SJSA1 (cell line): ENCODE data around the gene AK9. TPM values are rescaled to one million over a fixed set of nuclear protein-coding genes. Genes with fewer than 3 reads are reported as not detected.

Experiments used
- DNase-seq, 2 experiments: peaks; one replicate each; pipeline ENCODE4 v3.0.0-alpha.2; 2015 to 2020; ENCODE audit warnings: low spot score in 2 of 2, low read depth in 1 of 2
- H3K27ac ChIP-seq: fragments of 250-450 bp; sonication (Bioruptor Pico); 2 replicates; pipeline ENCODE4 v1.5.1; 2020; ENCODE audit warnings: mild to moderate bottlenecking, moderate library complexity
- H3K27me3 ChIP-seq: fragments of 250-450 bp; sonication (Bioruptor Pico); replicated peaks from 2 replicates; pipeline ENCODE4 v1.5.1; 2020; ENCODE audit warnings: mild to moderate bottlenecking, moderate library complexity
- H3K36me3 ChIP-seq: fragments of 250-450 bp; sonication (Bioruptor Pico); 2 replicates; pipeline ENCODE4 v1.5.1; 2020; ENCODE audit warnings: mild to moderate bottlenecking
- H3K4me1 ChIP-seq: fragments of 250-450 bp; sonication (Bioruptor Pico); replicated peaks from 2 replicates; pipeline ENCODE4 v1.6.1; 2021; ENCODE audit warnings: mild to moderate bottlenecking
- H3K4me3 ChIP-seq: fragments of 250-450 bp; sonication (Bioruptor Pico); 2 replicates; pipeline ENCODE4 v1.5.1; 2020; ENCODE audit warnings: mild to moderate bottlenecking
- H3K9me3 ChIP-seq: fragments of 250-450 bp; sonication (Bioruptor Pico); replicated peaks from 2 replicates; pipeline ENCODE4 v1.5.1; 2020; ENCODE audit warnings: mild to moderate bottlenecking
- total RNA-seq: library from RNA; depleted of rRNA; stranded (reverse); fragments of >200 nt; shearing (Covaris generic); gene quantifications from 2 replicates; pipeline ENCODE4 v1.2.3, GENCODE V29; 2014

Gene AK9
- total RNA-seq, 1 experiment from 2014 or later, result 2.1 TPM

GRCh38 chr6:109485266-109485935 is 205.6 kb downstream of the AK9 start:
- Histone ChIP-seq H3K36me3 (peaks cover 23% of the 10 kb centered on the region), H3K9me3 (no peaks in the 10 kb centered on the region), H3K4me3 (no peak overlapping the region), H3K4me1 (peaks cover 22% of the 10 kb centered on the region), H3K27me3 (no peaks in the 10 kb centered on the region), H3K27ac (no peak overlapping the region)
- no peak for DNase-seq

GRCh38 chr6:109484122-109484521 is 206.9 kb downstream of the AK9 start:
- peaks cover 33% of the 10 kb centered on the region for H3K36me3 ChIP-seq
- peaks cover 27% of the 10 kb centered on the region for H3K4me1 ChIP-seq
- H3K27ac ChIP-seq, result no peak overlapping the region
- DNase-seq, result no peak
- no peak overlapping the region for H3K4me3 ChIP-seq
- no peaks in the 10 kb centered on the region for H3K27me3 ChIP-seq
- no peaks in the 10 kb centered on the region for H3K9me3 ChIP-seq

- Histone ChIP-seq H3K36me3 (peaks cover 37% of the 10 kb centered on the region), H3K4me1 (peaks cover 31% of the 10 kb centered on the region), H3K9me3 (no peaks in the 10 kb centered on the region), H3K27me3 (no peaks in the 10 kb centered on the region), H3K4me3 (peak overlapping the region; percentile 38), H3K27ac (no peak overlapping the region)
- peak in 1 of 2 experiments; percentile 51 for DNase-seq
Observed at GRCh38 chr6:109483735-109484057, 207.3 kb downstream of the AK9 start.

- H3K9me3 ChIP-seq, result no peaks in the 10 kb centered on the region
- peak within 1 kb of the TSS; percentile 62 for H3K27ac ChIP-seq
- H3K4me1 ChIP-seq, result peaks cover 37% of the 10 kb centered on the region
- no peaks in the 10 kb centered on the region for H3K27me3 ChIP-seq
- H3K4me3 ChIP-seq, result peak within 1 kb of the TSS; percentile 89
- DNase-seq, result peak; percentile 83 to 93
- peaks cover 41% of the 10 kb centered on the region for H3K36me3 ChIP-seq
Observed at GRCh38 chr6:109482905-109483734, 207.9 kb downstream of the AK9 start, which contains the start of gene ZBTB24. TSS of gene ZBTB24 (minus strand) at chr6:109483219. CDS start at chr6:109482026, 1,193 bp downstream.

GRCh38 chr6:109480993-109481480 is 210.0 kb downstream of the AK9 start:
- no peaks in the 10 kb centered on the region for H3K9me3 ChIP-seq
- no peak overlapping the region for H3K27ac ChIP-seq
- peaks cover 50% of the 10 kb centered on the region for H3K4me1 ChIP-seq
- no peak for DNase-seq
- no peaks in the 10 kb centered on the region for H3K27me3 ChIP-seq
- H3K36me3 ChIP-seq, result peaks cover 60% of the 10 kb centered on the region
- no peak overlapping the region for H3K4me3 ChIP-seq

- Histone ChIP-seq H3K4me1 (peaks cover 50% of the 10 kb centered on the region), H3K36me3 (peaks cover 80% of the 10 kb centered on the region), H3K27ac (peak overlapping the region; percentile 93), H3K4me3 (no peak overlapping the region), H3K27me3 (no peaks in the 10 kb centered on the region), H3K9me3 (no peaks in the 10 kb centered on the region)
- no peak for DNase-seq
Observed at GRCh38 chr6:109478841-109479624, 212.0 kb downstream of the AK9 start.

GRCh38 chr6:109478222-109478805 is 212.7 kb downstream of the AK9 start:
- peaks cover 83% of the 10 kb centered on the region for H3K36me3 ChIP-seq
- H3K27me3 ChIP-seq, result no peaks in the 10 kb centered on the region
- H3K9me3 ChIP-seq, result no peaks in the 10 kb centered on the region
- peak overlapping the region; percentile 93 for H3K27ac ChIP-seq
- peaks cover 45% of the 10 kb centered on the region for H3K4me1 ChIP-seq
- H3K4me3 ChIP-seq, result no peak overlapping the region
- DNase-seq, result peak in 1 of 2 experiments; percentile 53

GRCh38 chr6:109477725-109478124 is 213.3 kb downstream of the AK9 start:
- H3K4me1 ChIP-seq, result peaks cover 45% of the 10 kb centered on the region
- peak in 1 of 2 experiments; percentile 33 for DNase-seq
- peak overlapping the region; percentile 93 for H3K27ac ChIP-seq
- no peaks in the 10 kb centered on the region for H3K27me3 ChIP-seq
- peaks cover 86% of the 10 kb centered on the region for H3K36me3 ChIP-seq
- no peak overlapping the region for H3K4me3 ChIP-seq
- no peaks in the 10 kb centered on the region for H3K9me3 ChIP-seq

- no peak for DNase-seq
- Histone ChIP-seq H3K36me3 (peaks cover 91% of the 10 kb centered on the region), H3K4me3 (no peak overlapping the region), H3K27ac (peak overlapping the region; percentile 93), H3K9me3 (no peaks in the 10 kb centered on the region), H3K4me1 (peaks cover 44% of the 10 kb centered on the region), H3K27me3 (no peaks in the 10 kb centered on the region)
Observed at GRCh38 chr6:109477184-109477583, 213.8 kb downstream of the AK9 start.

- Histone ChIP-seq H3K27me3 (no peaks in the 10 kb centered on the region), H3K27ac (no peak overlapping the region), H3K4me1 (peaks cover 28% of the 10 kb centered on the region), H3K4me3 (no peak overlapping the region), H3K9me3 (no peaks in the 10 kb centered on the region), H3K36me3 (peaks cover 92% of the 10 kb centered on the region)
- DNase-seq, result no peak
Observed at GRCh38 chr6:109475625-109476024, 215.4 kb downstream of the AK9 start.

- no peak overlapping the region for H3K27ac ChIP-seq
- peaks cover 28% of the 10 kb centered on the region for H3K4me1 ChIP-seq
- no peaks in the 10 kb centered on the region for H3K27me3 ChIP-seq
- H3K9me3 ChIP-seq, result no peaks in the 10 kb centered on the region
- no peak overlapping the region for H3K4me3 ChIP-seq
- no peak for DNase-seq
- H3K36me3 ChIP-seq, result peaks cover 92% of the 10 kb centered on the region
Observed at GRCh38 chr6:109474995-109475394, 216.0 kb downstream of the AK9 start.

GRCh38 chr6:109473120-109473519 is 217.9 kb downstream of the AK9 start:
- H3K36me3 ChIP-seq, result peaks cover 93% of the 10 kb centered on the region
- no peak overlapping the region for H3K27ac ChIP-seq
- no peak overlapping the region for H3K4me3 ChIP-seq
- peaks cover 14% of the 10 kb centered on the region for H3K4me1 ChIP-seq
- no peaks in the 10 kb centered on the region for H3K9me3 ChIP-seq
- DNase-seq, result no peak
- H3K27me3 ChIP-seq, result no peaks in the 10 kb centered on the region
